ENCODE measurements around the gene SETBP1.
"Not testable (repeated sequence)": the region's sequence is repeated elsewhere in the genome, so short reads cannot be mapped to it uniquely, and the experiment has no call there.

SETBP1 gene

GRCh38 chr18:44708451-44709083 lies 27.9 kb downstream of the SETBP1 start:
- no peak for DNase-seq

- no peak for DNase-seq
Measured at GRCh38 chr18:44709307-44710126, 28.8 kb downstream of the SETBP1 start.

DNA sequence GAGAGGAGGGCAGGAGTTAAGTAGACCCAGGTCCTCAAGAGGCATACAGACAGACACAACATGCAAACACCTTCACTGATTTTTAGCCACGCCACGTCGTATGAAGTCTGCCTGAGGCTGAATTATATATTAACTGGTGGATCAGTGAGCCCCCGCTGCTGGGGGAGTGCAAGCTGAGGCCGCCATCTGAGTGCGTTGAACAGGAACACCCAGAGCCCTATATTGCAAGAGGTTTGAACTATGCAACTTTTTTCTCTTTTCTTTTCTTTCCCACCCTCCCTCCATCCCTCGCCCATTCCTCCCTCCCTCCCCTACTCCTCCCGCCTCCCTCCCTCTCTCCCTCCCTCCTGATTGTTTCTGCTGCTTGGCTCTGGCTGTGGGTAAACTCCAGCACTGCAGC lies 30.2 kb downstream of the SETBP1 start:
- no peak for DNase-seq

- DNase-seq = no peak
Measured at GRCh38 chr18:44712025-44712424, 31.3 kb downstream of the SETBP1 start.

DNA sequence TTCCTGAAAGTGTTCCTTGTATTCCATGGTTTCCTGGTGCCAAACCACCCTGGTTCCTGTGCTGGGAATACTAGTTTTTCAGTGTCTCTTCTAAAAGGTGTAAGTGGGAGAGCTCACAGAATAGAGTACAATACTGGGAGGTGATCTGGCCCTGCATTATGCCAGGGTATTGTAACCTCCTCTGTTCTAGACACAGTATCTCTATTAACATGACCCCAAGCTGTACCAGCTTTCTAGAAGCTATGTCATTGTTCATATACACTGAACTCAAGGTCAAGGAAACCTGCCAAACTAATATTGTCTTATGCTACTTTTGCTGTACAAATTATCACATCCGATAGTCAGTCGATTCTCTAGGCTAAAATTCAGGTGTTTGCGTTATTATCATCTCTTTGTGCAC lies 32.7 kb downstream of the SETBP1 start:
- DNase-seq = no peak

DNA sequence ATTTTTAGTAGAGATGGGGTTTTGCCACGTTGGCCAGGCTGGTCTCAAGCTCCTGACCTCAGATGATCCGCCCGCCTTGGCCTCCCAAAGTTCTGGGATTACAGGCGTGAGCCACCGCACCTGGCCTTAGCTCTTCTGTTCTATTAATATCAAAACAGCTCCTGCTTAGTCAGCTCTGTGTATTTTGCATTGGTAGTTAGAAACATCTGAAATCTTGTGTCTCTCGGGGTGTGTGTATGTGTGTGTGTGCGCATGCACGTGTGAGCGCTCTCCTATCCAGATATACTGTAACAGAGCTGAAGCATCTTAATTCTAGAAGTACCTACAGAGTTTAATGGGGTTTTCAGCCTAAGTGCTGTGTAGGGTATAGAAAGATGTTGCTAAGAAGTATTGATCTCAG lies 33.7 kb downstream of the SETBP1 start:
- DNase-seq = no peak

DNA sequence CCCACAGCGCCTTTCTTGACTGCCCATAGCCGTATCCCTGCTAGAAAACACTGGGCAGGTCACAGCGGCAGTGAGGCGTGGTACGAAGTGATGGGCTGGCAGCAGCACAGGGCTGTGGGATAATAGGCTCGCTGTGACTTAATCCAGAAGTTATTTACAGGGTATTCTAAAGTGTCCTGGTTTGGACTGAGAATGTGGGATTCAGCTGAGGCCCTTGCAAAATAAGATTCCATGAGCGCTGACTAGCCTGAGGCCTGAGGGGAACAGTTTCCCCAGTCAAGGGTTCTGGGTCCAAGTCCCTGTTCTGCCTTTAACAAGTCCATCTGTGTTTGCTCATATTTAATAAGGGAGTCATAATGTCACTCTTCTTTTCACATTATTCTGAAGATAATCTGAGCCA lies 34.6 kb downstream of the SETBP1 start:
- no peak for DNase-seq

- DNase-seq = peak; percentile 36
Measured at GRCh38 chr18:44715842-44716241, 35.2 kb downstream of the SETBP1 start.

DNA sequence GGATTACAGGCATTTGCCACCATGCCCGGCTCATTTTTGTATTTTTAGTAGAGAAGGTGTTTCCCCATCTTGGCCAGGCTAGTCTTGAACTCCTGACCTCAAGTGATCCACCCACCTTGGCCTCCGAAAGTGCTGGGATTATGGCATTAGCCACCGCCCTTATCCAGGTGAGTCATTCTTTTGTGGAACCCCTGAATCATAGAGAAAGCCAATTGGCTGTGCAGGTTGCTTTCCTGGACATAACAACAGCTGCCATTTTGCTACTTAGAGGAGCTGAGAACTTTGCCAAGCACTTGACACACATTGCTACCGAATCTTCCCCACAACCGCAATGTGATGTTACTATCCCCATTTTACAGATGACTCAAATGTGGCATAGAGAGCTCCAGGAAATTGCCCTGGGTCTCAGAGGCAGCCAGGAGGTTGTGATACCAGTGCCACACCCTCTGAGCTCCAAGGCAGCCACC lies 36.0 kb downstream of the SETBP1 start:
- no peak for DNase-seq

DNA sequence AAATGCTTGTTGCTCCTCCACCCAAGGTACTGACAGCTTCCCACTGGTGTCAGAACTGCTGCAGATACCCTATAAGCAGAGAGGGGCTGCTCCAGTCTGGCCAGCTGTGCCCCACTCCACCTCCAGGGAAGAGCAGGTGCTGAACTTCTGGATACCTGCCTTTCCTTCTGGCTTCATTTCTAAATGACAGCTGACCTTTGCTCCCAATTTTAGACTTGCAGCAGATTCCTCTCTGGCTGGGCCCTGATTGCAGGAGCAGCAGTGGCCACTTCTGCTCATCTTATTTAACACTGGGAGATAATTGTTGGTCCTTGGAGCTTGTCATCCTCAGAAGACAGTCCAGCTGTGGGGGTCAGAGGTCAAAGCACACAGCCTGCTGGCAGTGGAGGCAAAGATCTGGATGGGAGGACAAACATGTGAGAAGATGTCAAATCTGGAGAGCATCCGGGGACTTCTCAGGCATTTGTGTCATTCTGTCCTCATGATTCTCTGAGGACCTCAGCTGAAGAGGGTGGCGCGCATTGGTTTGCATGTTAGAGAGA lies 38.9 kb downstream of the SETBP1 start:
- DNase-seq = no peak

- DNase-seq = not testable (repeated sequence)
Measured at GRCh38 chr18:44721748-44722147, 41.1 kb downstream of the SETBP1 start.

DNA sequence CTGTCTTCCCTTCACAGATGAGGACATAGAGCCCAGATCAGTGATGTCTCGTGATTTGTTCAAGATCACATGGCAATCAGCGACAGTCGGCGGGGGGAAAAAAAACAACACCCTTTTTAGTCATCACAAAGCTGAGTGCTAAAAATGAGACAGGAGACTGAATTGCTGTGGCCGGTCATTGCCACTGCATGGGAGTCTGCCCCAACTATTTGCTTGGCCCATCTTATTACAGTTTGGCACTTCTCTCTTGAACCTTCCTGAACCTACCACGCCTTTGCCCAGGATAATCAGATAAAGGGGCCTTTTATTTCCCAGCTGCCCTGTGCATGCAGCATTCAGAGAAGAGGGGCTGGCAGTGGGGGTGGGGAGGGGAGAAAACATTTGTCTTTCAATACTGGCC lies 42.7 kb downstream of the SETBP1 start:
- DNase-seq = no peak

GRCh38 chr18:44724105-44724778 lies 43.6 kb downstream of the SETBP1 start:
- no peak for DNase-seq

DNA sequence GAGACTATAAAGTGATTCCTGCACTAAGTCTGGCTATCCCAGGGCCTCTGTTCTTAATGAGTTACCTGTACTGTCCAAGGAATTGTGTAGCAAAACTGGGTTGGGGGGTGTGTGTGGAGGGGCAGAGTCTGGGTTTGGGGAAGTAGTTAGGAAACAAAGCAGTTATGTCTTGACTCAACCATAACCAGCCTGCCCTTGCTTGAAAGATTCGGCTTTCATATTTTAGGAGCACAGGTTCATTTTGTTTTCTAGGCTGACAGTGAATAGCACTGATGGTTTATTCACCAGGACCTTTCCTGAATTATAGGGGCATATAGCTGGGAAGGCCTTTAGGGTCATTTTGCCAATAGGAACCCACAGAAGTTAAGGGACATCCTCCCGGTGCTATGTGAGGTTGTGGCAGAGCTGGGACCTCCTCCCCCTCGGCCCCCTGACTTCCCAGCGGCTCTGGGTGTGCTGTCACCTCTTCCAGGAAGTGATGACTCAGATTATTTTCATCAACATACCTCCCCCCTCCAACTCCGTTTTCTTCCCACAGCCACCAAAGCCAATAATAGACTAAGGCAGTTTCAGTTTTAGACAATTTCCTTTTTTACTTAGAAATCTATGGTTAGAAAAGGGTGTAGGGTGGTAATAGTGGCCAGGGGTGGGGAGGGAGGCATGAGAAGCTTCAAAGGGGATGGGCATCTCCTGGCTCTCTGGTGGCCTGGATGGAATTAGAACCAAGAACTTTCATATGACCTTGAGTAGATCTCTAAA lies 44.8 kb downstream of the SETBP1 start:
- DNase-seq = no peak

GRCh38 chr18:44726059-44726421 lies 45.4 kb downstream of the SETBP1 start:
- no peak for DNase-seq

DNA sequence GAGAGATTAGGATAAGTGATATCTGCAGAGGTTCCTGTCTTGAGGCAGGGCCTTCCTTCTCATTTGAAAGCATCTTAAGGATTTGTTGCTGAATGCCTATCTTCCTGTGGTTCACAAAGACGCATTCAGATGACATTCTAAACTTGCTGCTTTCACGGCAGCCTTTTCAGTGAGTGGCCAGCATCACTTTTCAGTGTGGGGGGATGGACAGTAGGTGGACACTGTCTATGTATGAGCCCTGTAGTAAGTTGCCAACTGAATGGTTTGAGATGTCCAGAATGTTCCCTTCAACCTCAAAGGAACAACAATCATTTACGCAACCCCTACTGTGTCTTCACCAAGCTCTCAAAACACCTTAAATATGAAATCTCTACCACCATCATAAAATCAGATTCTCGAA lies 46.6 kb downstream of the SETBP1 start:
- no peak for DNase-seq

GRCh38 chr18:44729631-44730101 lies 49.0 kb downstream of the SETBP1 start:
- no peak for DNase-seq

GRCh38 chr18:44730803-44731529 lies 50.3 kb downstream of the SETBP1 start:
- DNase-seq = no peak

DNA sequence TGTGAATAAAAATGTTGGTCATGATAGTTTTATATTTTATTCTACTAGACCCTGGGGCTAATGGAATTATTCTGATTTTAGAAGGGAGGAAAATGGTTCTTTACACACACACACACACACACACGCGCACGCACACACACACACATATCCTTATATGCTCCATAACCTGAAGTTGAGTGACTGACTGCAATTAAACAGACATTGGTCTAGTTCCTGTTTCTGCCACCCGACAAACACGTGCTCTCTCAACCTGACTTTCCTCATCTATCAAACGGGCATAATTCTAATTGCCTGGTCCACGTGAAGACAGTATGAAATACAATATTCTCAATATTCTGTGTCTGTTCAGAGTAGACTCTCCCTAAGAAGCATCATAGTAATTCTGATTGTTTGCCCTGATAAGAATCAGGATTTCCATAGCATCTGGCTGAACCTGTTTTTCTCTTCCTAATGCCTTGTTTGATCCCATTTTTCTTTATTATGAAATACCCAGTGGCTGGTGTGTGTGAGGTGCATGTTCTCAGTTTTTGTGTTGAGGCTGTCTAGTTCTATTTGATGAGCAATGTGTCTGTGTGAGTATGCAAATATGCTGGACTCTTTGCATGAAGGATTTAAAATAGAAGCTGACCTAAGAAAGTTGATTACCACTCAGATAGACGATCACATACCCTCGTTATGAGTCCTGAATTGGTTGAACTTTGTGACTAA lies 51.0 kb downstream of the SETBP1 start:
- no peak for DNase-seq

DNA sequence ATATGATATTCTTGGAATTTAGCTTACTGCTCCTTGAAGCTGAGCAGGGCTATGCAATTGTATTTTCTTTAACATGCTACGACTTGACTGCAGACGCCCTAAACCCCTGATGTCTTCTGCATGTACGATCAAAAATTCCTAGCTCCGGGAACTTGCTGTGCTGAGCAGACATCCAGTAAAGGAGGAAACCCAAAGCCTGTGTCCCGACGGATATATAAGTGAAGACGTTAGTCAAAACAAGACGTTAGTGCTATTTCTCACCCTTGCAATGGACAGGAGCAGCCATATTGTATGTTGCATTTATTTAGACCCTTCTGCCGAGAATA lies 51.5 kb downstream of the SETBP1 start:
- no peak for DNase-seq

GRCh38 chr18:44732599-44732998 lies 51.9 kb downstream of the SETBP1 start:
- no peak for DNase-seq
